LoVo (cell line): ENCODE results near the gene ATG4B.
A peak's percentile ranks its signal among the peaks of the same experiment; 100 is the strongest.

Experiments used
- DNase-seq: peaks from one replicate; pipeline ENCODE4 v3.0.0-alpha.2; 2016; ENCODE audit warnings: low spot score

Gene ATG4B

DNA sequence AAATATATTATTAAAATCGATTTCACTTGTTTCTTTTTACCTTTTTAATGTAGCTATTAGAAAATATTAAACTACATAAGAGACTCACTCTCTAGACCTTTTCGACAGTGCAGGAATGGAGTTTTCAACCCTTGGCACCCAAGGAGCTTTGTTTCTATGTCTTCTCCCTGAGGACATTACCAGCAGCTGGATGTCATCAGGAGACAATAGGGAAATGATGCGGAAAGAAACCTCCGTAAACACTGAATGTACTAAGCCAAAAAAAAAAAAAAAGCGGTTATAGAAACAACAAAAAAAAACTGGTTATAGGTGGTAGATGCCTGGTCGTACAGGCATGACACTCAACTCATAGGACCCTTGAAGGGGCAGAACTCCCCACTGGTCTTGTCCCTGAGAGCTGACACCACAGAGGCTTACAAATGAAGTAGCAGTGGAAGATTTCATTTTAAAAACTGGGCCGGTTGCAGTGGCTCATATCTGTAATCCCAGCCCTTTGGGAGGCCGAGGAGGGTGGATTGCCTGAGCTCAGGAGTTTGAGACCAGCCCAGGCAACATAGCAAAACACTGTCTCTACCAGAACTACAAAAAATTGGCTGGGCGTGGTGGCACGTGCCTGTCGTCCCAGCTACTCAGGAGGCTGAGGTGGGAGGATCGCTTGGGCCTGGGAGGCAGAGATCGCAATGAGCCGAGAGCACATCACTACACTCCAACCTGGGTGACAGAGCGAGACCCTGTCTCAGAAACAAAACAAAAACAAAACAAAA, 24.3 kb upstream of the ATG4B start:
- no peak for DNase-seq

DNA sequence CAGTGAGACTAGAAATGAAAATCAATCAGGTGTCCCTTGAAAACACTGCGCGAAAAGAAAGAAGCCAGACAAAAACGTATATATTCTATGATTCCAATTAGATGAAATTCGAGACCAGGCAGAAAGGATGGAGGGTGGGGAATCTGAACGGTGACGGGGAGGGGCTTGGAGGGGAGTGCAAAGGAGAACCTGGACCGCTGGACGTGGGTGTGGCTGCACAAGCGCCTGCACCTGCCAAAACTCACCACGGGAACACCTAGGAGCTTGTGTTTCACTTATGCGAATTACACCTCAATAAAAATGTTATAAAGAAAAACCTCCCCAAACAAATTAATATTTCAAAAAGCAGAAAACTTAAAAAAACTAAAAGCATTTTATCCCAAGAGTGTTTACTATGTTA, 22.5 kb upstream of the ATG4B start:
- no peak for DNase-seq

DNA sequence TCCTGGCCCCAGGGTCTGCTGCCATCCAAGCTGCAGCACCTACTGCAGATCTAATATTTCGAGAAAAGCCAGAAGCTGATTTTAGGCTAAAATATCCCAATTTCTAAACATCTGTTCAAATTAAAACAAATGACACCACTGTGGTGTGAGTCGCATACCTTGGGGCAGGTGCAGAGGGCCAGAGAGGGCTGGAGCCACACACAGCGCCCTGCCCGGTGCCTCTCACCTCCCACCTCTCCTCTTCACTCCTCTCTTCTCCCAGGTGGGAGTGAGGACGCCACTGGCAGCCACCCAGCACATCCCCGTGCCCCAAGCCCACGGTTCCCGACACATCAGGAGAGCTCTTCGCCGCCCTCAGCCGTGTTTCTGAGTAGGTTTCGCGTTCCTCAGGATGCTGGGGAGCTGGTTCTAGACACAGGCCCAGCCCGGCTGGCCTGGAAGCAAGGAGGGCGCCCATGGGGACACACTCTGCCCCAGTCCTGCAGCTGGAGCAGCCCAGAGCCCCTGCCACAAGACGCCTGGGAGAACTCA, 21.9 kb upstream of the ATG4B start:
- DNase-seq, result no peak

DNA sequence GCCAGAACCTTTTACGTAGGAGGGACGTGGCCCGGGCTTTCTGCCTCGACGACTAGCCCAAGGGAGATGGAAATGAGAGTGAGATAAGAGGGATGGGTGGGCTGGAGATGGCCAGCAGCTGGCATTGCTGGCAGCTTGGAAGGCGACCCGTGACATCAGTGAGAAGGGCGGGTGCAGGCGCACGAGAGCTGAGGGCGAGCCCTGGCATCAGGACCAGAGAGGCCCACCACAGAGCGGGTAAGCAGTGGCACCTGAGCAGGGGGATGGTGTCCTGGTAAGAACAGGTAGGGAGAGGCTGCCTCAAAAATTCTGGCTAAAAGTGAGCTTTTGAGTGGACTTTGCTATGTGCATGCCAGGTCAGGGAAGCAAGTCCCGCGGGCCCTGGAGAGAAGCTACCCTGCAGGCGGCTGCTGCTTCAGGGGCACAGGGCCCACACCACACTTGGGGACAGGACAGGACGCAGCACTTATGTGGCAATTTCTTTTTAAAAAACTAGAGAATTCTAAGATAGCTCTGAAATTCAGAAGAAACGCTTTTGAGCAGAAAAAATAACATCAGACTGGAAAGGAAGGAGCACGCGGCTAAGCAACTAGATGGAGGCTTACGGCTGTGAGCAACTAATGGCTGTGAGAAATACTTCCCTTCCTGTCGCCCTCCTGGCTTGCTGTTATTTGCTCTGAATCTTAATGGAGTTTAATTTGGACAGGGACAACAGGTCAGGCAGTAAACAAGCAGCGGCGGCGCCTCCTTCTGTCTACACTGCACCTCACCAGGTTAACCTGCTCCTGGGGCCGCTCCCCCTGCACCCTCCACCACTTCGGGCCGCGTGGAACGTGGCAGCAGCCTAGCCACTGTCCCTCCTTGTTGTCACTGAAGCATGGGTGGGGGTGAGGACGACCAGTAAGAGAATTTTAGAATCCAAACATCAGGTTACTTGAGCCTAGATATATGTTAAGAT, 21.0 kb upstream of the ATG4B start:
- DNase-seq, result no peak

DNA sequence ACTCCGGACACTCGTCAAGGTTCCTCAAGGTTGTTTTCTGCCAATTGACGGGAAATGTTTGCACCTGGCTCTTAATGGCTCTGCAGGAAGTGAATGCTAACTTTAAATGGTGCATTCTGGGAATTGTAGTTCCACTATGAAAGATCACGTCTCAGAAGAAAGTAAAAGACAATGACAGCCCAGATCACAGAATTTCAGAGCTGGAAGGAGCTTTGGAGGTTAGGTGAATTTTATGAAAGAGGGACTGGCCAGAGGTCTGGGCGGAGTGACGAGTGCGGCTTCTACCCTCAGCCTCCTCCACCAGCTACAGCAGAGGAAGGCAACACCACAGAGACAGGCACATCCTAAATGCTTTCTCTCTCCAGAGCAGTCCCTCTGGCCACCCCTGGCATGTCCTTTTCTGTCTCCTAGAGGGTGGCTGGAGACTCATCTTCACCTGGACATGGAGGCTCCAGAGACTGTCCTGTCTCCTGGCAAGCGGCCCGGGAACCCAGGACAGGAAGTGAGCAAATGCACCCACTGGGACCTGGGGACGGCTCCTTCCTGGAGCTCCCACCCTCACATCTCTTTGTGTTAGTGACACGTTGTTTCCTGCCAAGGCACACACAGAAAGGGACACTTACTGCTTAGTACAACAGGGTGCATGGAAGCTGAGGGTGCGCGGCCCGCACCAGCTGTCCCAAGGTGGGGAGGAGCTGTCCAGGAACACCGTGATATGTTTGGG, 19.9 kb upstream of the ATG4B start:
- DNase-seq, result no peak

DNA sequence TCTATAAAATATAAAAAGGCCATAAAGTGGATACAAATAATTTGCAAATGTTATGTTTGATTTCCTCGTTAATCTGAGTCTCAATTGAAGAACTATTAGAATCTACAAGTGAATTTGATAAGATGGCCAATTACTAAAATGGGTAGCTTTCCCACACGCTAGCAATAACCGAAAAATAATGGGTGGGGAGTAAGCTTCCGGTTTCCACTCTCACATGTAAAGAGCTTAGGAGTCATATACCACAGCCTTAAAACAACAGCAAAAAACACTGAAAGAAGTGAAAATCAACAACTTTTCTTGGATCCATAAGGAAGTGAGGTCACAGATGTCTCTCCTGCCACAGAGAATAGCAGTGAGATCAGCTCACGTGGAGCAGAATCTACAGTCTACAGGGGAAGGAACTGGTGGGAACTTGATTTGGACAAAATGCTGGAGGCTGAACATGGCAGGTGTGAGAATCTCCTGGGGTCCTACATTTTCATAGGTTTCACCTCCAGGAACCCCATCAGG, 19.1 kb upstream of the ATG4B start:
- no peak for DNase-seq

DNA sequence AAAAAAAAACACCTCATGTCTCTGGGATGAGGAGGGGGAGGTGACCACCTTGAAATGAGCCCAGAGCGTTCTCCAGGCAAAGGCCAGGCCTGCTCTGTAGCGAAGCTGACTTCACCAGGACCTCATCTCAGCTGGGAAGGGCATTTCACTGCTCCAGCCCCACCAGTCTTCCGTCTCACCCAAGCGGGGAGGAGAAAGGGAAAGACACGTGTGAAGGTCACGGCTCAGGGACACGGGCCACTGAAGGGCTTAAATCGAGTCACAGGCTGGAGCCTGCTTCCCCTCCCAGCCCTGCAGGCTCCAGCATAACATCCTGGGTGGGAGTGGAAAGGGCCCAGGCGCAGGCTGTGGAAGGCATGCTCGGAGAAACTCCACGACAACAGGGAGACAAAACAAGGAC, 18.7 kb upstream of the ATG4B start:
- no peak for DNase-seq

DNA sequence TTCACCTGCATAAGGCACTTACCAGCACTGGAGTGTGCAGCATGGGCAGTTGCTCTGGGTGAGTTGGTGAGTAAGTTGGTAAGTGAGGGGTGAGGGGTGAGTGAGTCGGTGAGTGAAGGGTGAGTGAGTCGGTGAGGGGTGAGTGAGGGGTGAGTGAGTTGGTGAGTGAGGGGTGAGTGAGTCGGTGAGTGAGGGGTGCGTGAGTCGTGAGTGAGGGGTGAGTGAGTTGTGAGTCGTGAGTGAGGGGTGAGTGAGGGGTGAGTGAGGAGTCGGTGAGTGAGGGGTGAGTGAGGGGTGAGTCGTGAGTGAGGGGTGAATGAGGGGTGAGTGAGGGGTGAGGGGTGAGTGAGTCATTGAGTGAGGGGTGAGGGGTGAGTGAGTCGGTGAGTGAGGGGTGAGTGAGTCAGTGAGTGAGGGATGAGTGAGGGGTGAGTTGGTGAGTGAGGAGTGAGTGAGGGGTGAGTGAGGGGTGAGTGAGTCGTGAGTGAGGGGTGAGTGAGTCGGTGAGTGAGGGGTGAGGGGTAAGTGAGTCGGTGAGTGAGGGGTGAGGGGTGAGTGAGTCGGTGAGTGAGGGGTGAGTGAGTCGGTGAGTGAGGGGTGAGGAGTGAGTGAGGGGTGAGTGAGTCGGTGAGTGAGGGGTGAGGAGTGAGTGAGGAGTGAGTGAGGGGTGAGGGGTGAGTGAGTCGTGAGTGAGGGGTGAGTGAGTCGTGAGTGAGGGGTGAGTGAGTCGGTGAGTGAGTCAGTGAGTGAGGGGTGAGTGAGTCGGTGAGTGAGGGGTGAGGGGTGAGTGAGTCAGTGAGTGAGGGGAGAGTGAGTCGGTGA, 17.7 kb upstream of the ATG4B start:
- no peak for DNase-seq

DNA sequence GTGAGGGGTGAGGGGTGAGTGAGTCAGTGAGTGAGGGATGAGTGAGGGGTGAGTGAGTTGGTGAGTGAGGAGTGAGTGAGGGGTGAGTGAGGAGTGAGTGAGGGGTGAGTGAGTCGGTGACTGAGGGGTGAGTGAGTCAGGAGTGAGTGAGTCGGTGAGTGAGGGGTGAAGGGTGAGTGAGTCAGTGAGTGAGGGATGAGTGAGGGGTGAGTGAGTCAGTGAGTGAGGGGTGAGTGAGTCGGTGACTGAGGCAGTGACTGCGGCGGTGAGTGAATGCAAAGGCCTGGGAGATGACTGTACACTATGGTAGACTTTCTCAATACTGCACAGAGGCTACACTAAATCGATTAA, 17.1 kb upstream of the ATG4B start:
- DNase-seq, result peak; percentile 8

DNA sequence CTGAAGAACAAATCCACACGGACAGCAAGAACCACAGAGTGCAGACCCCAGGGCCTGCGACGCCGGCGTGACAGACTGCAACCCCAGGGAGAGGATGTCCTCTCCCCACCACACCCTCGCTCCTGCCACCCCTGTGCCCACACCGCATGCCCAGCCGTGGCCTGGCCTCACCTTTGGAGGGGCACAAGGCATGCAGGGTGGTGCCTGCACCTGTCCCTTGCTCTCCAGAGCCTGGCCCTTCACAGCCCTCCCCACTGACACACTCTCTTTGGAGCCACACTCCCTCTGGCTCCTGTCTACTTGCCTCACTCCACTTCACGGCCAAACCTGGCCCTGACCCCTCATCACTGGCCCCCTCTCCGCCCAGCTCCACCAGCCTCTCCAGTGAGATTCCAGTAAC, 9.8 kb upstream of the ATG4B start:
- DNase-seq, result no peak

DNA sequence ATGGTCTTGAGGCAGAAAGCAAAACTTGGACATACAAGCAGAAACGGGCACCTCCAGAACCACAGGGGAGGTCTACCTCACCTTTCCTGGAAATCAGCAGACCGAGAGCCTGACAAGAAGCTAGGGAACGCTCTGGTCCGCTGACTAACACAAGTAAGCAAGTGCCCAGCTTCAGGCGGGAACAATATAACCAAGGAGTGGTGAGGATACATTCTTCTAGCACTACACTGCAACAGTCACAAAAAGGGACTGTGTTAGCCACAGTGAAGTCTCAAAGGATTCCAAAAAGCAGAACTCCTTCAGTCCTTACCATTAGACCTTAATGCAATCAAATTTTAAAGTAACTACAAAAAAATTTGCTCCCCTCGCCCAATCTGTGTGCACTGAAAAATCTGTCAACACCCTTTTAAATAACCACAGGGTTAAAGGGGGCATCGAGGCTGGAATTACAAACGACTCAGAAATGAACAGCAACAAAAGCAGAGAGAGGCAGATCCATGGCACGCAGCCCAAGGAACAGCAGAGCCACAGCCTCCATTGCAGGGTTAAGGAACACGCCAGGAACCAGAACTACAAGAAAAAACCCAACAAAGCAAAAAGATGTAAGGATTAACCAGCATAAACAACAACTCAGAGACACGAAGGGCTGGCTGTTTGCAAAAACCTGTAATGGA, 7.6 kb upstream of the ATG4B start:
- no peak for DNase-seq

DNA sequence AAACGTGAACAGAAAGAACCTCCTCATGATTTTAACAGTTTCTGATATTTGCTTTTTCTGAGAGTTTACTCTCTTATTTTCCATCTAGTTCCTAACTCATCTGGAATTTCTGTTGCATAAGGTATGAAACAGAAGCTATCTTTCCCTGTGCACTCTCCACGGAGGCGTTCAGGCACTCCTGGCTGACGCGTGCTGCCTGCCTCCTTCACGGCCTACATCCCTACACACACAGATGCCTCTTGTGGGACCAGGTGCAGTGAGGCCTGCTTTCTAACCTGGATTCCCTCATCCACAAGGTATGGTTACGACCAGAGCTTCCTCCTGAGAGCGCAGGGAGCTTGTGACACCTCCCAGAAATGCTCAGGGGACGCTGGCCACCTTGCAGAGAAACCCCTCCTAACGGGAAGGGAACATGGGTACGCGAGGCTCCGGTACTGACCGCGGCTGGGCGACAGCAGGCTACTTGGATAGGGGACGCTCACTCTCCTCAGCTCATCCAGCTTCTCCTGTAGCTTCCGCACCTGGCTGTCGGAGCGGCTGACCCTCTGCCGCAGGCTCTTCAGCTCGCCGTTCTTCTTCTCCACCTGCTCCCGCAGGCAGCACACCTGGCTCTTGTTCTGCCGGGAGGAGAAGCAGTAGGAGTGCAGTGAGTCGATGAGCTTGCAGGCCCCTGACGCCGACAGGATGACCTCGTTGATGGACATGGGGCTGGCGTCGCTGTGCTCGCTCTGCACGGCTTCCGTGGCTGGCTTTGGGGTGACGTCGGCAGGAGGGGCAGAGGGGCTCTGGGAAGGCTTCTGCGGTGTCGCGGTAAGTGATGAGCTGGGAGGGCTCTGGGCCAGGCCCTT, 4.8 kb upstream of the ATG4B start:
- no peak for DNase-seq

DNA sequence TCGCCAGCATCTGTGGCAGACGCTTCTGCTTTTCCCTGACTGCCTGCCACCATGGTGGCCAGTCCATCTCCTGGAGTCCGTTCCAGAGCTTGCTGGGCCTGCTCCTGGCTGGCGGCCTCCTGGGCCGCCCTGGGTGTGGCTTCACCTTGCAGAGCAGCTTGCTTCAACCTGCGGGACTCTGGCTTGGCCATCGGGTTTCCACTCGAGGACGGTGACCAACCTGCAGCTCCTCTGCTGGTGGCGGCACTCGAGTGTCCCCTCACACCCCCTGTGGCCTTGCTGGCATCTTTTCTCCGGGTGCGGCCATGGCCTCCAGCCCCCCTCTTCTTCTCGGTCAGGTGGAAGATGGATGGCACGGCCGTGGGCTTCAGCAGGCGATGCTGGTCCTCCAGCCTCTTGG, 3.9 kb upstream of the ATG4B start:
- no peak for DNase-seq

DNA sequence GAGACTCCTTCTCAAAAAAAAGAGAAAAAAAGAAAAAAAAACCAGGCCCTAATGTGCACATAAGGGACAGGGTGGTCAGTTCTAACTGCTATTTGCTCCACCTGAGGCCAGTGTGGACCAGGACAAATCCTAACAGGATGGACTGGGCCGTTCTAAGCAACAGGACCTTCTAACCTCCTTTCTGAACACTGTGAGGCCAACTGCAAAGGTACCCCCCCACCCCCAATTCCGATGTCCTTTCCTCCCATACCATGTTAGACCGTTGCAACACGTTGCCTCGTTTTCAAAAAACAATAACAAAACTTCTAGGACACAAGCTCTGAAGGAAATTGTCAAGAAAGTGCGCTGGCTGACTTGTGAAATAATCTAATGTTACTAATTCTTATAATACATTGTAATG, 1.7 kb upstream of the ATG4B start:
- no peak for DNase-seq

DNA sequence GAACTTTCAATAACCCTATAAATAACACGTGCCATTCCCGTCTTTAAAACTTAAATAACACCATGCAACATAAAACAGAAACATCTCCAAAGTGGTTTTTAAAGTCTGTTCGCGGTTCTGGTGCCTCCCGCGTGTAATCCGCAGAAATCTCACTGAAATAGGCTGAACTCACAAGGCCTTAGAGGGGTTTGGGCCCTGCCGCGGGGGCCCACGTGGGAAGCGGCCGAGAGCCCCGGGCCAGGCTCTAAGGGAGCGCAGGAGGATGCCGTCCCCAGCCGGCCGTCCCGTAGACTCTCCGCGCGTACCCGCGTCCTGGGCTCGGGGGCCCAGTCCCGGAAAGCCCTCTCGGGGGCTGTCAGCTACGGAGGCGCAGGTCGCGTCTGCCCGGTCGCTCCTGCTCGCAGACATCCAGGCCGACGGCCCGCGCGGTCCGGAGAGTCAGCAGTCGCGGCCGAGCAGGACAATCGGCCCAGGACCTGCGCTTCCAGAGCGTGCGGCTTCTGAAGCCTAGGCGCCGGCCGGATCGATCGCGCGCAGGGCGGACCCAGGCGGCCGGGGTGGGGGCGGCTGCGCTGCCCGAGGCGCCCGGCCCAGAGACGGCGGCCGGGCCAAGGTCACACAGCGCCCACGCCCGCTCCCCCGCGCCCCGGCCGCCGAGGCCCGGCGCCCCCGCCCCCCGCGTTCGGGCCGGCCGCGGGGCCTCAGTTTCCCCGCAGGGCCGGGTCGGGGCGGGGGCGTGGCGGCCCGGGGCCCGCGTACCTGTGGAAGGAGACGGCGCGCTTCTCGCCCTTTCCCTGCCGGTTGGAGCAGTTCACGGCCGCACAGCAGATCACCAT, 1.1 kb upstream of the ATG4B start:
- DNase-seq, result peak; percentile 29

DNA sequence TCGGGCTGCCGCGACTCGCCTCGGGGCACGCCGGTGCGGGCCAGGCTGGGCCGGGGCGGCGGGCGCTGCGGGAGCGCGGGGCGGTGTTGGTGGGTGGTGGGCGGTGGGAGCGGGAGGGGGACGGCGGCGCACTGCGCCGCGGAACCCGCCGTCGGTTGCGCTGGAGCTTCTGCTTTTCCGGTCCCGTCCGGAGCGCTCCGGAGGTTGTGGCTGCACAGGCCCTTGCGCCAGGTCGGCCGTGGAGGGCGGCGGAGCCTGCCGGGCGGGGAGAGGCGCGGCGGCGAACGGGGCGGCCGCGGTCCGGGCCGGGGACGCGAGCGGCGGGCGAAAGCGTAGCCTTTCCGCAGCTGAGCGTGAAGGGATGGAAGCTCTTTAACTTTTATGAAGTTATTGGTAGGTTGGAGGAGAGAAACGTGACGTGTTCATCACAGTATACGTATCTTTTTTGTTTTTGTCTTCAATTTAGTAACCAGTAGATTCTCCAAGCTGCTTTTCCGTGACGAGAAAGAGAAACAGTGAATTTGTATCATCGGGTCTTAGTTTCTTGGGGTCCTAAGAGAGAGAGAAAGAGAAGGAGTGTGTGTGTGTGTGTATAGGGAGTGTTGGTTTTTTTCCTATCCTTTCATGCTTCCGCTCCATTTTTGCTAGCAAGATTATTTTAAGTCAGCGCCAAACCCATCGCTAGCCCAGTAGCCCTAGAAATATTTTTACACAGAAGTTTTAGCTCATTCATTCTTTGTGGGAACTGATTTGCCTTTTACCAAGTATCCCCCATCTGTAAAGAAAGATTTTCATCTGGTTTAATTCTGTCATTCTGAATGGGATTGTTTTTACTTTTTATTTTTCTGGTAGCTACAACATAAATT, 535 bp downstream of the ATG4B start:
- no peak for DNase-seq

DNA sequence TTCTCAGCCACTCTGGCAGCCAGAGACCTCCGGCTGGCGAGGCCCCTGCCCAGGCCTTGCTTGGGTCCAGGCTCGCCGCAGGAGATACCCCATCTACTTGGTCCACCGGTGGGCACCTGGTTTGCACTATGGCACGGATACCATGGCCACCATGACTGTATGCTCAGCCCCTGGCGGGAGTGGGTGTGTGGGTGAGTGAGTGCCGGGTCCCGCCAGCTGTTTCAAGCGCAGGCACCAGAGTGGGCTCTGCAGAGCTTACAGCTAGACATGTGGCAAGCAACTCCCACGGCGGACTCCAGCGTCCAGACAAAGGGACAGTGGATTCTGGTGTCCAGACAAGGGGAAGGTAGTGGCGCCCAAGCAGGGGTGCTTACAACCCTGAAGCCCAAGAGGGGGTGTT, 1.4 kb downstream of the ATG4B start:
- no peak for DNase-seq

DNA sequence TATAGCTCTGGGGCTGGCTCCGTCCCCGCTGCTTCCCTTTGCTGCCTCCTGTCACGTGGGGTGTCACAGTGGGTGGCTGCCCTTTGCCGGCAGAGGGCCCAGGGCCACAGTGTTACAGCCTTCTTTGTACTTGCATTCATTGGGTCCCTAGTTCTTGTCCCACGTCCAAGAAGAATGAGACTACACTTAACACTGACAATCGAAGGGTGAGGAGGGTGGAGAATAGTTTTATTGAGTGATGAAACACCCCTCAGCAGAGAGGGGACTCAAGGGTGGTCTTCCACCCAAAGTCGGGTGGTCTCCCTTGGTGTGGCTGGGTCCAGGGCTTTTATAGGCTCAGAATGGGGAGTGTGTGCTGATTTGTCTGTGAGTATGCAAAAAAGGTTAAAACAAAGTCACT, 1.9 kb downstream of the ATG4B start:
- no peak for DNase-seq
